Urothelium cell line (cell line): ENCODE measurements around the gene PLXNC1.

Experiments used
- DNase-seq: peaks from one replicate; pipeline ENCODE4 v3.0.0; 2011; ENCODE audit warnings: low spot score, mixed read lengths
- FAIRE-seq: peaks from 2 replicates; lab custom pipeline; 2011; peaks lifted over from hg19 to GRCh38; lab: Jason Lieb, UNC

PLXNC1 gene

GRCh38 chr12:94326727-94327126 lies 178.3 kb downstream of the PLXNC1 start:
- no peak for DNase-seq
- no peak for FAIRE-seq

- DNase-seq (no peak), FAIRE-seq (no peak)
These were observed 179.4 kb downstream of the PLXNC1 start for GRCh38 chr12:94327809-94328208.

DNA sequence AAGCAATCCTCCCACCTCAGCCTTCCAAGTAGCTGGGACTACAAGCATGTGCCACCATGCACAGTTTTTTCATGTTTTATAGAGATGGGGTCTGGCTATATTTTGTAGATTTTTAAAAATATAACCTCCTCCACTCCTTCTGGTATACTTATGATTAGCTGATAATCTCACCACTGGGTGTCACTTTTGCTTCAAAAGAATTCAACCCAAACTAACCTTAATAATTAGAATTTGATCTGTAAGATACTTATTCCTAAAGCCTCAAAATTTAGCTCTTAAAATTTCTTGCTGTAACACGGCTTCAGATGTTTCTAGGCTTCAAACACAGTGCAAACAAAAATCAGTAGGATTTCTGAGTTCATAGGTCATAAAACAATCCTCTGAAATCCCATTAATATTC lies 181.0 kb downstream of the PLXNC1 start:
- DNase-seq (no peak), FAIRE-seq (no peak)

DNA sequence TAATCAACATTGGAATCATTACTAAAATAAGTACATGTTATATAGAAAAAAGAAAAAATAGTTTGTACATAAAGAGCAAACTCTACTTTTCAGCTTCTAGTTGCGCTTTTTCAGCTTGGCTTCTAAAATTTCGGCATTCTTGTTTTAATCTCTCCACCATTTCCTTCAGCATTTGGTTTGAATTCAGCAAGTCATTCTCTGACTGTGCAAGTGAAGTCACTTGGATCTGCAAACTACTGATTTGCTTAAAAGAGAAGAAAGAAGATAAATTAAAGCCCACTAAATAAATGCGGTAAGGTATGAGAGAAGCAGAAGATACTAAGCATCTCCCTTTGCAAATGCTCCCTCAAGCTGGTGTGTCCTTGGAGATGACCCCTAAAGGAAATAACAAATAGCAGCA lies 185.0 kb downstream of the PLXNC1 start:
- FAIRE-seq (no peak), DNase-seq (no peak)

GRCh38 chr12:94336211-94336925 lies 188.0 kb downstream of the PLXNC1 start:
- FAIRE-seq = no peak

GRCh38 chr12:94338006-94338794 lies 189.8 kb downstream of the PLXNC1 start:
- DNase-seq (no peak), FAIRE-seq (no peak)

More at GRCh38 chr12:94336211-94336925, 188.0 kb downstream of the PLXNC1 start:
- no peak for DNase-seq

DNA sequence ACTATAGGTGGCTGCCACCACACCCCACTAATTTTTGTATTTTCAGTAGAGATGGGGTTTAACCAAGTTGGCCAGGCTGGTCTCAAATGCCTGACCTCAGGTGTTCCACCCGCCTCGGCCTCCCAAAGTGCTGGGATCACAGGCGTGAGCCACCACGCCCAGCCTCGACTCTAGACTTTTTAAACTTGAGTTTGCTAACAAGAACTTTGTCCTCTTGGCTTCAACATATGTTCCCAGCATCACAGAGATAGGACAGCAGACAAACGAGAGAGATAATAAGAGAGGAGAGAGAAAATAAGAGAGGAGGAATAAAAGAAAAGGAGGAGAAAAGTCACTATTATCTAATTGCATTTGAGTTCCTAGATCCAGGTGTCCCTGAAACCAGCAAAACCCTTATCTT lies 192.2 kb downstream of the PLXNC1 start:
- FAIRE-seq = no peak

DNA sequence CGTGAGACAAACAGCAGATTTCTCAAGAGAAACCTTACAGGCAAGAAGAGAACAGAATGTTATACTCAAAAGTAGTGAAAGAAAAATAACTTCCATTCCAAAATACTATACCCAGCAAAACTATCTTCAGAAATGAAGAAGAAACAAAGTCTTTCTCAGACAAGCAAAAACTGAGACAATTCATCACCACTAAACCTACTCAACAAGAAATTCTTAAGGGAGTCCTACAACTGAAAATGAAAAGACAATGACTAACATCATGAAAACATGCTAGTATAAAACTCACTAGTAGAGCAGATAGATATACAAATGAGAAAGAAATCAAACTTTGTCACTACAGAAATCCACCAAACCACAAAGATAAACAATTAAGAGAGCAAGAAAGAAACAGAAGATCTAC lies 204.8 kb downstream of the PLXNC1 start:
- FAIRE-seq (no peak), DNase-seq (no peak)

More for the DNA sequence above, 192.2 kb downstream of the PLXNC1 start:
- no peak for DNase-seq
